Measurements from ENCODE around the gene TBX4. TPM values are rescaled to one million over a fixed set of nuclear protein-coding genes. Genes with fewer than 3 reads are reported as not detected.
A peak's percentile ranks its signal among the peaks of the same experiment; 100 is the strongest.

Gene TBX4
- total RNA-seq = under 1 TPM in 1 of 4 donors, not detected in 3; 0.27 TPM

GRCh38 chr17:61452301-61453290 is at the start of gene TBX4:
Gene TBX4, plus strand, starts transcription at chr17:61452422. Its CDS starts 4,069 bp downstream, at chr17:61456491.
- Histone ChIP-seq H3K36me3 (no peaks in the 10 kb centered on the region), H3K27me3 (peaks cover 77% of the 10 kb centered on the region), H3K4me3 (peak within 1 kb of the TSS in 1 of 2 donors; percentile 47), H3K9me3 (no peaks in the 10 kb centered on the region), H3K4me1 (peaks cover 0 to 29% (median 10%) of the 10 kb centered on the region in 3 donors), H3K27ac (no peak within 1 kb of the TSS)
- WGBS, 2 donors (ENCODE audit: low coverage in 1 of 2) = 21 to 70% methylated on average over 7 to 24 of the region's 59 CpGs
- no peak for ATAC-seq
- TF ChIP-seq POLR2A (IDR thresholded peaks at IDR 0.05) (no peak), EP300 (IDR thresholded peaks at IDR 0.05) (no peak), POLR2AphosphoS5 (IDR thresholded peaks at IDR 0.05) (no peak), CTCF (IDR thresholded peaks at IDR 0.05) (no peak)

GRCh38 chr17:61402978-61403800 is 49.0 kb upstream of the TBX4 start:
- H3K27ac ChIP-seq = peak overlapping the region in 3 of 4 donors; percentile 3 to 93 (median 57)
- peaks cover 0 to 38% of the 10 kb centered on the region in 2 donors for H3K36me3 ChIP-seq
- H3K9me3 ChIP-seq = no peaks in the 10 kb centered on the region
- H3K4me1 ChIP-seq = peaks cover 0 to 95% (median 21%) of the 10 kb centered on the region in 3 donors
- peak overlapping the region in 1 of 2 donors; percentile 57 for H3K4me3 ChIP-seq
- no peak for ATAC-seq
- H3K27me3 ChIP-seq = peaks cover 83% of the 10 kb centered on the region
- TF ChIP-seq EP300 (IDR thresholded peaks at IDR 0.05) = no peak
- TF ChIP-seq CTCF (IDR thresholded peaks at IDR 0.05) = no peak
- no peak for TF ChIP-seq POLR2A (IDR thresholded peaks at IDR 0.05)
- TF ChIP-seq POLR2AphosphoS5 (IDR thresholded peaks at IDR 0.05) = no peak
- WGBS, 2 donors (ENCODE audit: low coverage in 1 of 2) = 29 to 75% methylated on average over 4 to 11 of the region's 55 CpGs

- Histone ChIP-seq H3K27ac (peak overlapping the region in 3 of 4 donors; percentile 3 to 94 (median 57)), H3K27me3 (peaks cover 78% of the 10 kb centered on the region), H3K4me1 (peaks cover 0 to 95% (median 20%) of the 10 kb centered on the region in 3 donors), H3K9me3 (no peaks in the 10 kb centered on the region), H3K4me3 (peak overlapping the region in 1 of 2 donors; percentile 57), H3K36me3 (peaks cover 0 to 42% of the 10 kb centered on the region in 2 donors)
- no peak for TF ChIP-seq CTCF (IDR thresholded peaks at IDR 0.05)
- WGBS, 2 donors (ENCODE audit: low coverage in 1 of 2) = 41 to 43% methylated on average over 10 to 18 of the region's 66 CpGs
- no peak for ATAC-seq
Observed at GRCh38 chr17:61403801-61404662, 48.2 kb upstream of the TBX4 start.

- peaks cover 0 to 93% (median 15%) of the 10 kb centered on the region in 3 donors for H3K4me1 ChIP-seq
- H3K27ac ChIP-seq = peak overlapping the region in 2 of 4 donors; percentile 57 to 94
- no peak for ATAC-seq
- peaks cover 72% of the 10 kb centered on the region for H3K27me3 ChIP-seq
- WGBS, 2 donors (ENCODE audit: low coverage in 1 of 2) = no CpG with 5 or more reads among the region's 27 CpGs
- H3K4me3 ChIP-seq = peak overlapping the region in 1 of 2 donors; percentile 57
- H3K9me3 ChIP-seq = no peaks in the 10 kb centered on the region
- H3K36me3 ChIP-seq = peaks cover 0 to 42% of the 10 kb centered on the region in 2 donors
- no peak for TF ChIP-seq CTCF (IDR thresholded peaks at IDR 0.05)
- TF ChIP-seq EP300 (IDR thresholded peaks at IDR 0.05) = no peak
- no peak for TF ChIP-seq POLR2AphosphoS5 (IDR thresholded peaks at IDR 0.05)
- TF ChIP-seq POLR2A (IDR thresholded peaks at IDR 0.05) = no peak
Observed at GRCh38 chr17:61404663-61404912, 47.6 kb upstream of the TBX4 start.
